ENCODE measurements around the gene GGN.
"Not testable (repeated sequence)": the region's sequence is repeated elsewhere in the genome, so short reads cannot be mapped to it uniquely, and the experiment has no call there.

Gene GGN, protein sequence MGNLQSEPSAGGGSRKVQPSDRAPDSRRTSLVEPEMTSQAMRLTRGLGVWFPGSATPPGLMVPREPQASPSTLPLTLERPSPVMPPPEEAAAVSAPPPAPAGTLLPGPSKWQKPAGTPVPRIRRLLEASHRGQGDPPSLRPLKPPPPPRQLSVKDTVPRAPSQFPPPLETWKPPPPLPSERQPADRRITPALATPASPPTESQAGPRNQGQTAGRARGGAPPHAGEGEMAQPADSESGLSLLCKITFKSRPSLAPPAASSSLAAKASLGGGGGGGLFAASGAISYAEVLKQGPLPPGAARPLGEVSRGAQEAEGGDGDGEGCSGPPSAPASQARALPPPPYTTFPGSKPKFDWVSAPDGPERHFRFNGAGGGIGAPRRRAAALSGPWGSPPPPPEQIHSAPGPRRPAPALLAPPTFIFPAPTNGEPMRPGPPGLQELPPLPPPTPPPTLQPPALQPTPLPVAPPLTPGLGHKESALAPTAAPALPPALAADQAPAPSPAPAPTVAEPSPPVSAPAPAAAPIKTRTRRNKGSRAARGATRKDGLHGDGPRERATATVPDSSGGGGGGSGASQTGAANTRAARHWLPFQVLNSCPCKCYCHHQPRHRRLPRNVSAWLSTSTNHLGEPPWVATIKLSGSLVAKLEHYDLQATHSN

DNA sequence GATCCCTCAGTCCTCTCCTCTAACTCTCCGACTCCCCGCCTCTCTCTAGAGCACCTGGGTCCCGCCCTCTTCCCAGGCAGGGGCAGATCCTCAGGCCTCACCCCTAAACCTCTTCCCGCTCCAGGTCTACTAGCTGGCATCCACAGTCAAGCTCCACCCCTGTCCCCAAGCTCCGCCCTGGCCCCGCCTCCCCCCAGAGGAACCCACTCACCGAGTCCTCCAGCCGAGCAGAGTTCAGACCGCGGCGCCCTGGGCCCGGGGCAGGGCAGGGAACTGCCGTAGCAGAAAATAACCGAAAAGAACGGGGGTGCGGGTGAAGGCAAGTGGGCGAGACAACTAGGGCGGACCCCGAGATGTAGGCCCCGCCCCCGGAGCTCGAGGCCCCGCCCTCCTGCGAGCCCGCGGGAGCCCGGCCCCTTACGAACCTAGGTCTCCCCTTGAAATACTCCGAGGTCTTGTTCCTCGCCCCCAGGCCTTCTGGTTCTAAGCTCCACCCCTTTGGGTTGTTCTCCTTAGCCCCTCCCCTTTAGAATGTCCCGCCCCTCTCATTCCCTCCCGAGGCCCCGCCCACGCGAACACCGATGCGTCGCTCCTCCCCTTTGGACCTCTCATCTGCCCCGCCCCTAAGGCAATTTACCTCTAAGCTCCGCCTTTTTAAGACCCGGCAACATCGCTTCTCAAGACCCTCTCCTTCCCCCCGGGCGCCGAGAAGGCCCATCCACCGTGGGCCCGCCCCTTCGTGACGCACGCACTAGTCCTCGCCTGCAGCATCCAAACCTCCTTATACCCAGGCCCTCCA lies at the start of gene GGN:
GGN (minus strand) TSS at position 485 of the 799 bp plus-strand sequence. CDS start 773 bp downstream, outside the sequence.
- peak; percentile 94 for DNase-seq

DNA sequence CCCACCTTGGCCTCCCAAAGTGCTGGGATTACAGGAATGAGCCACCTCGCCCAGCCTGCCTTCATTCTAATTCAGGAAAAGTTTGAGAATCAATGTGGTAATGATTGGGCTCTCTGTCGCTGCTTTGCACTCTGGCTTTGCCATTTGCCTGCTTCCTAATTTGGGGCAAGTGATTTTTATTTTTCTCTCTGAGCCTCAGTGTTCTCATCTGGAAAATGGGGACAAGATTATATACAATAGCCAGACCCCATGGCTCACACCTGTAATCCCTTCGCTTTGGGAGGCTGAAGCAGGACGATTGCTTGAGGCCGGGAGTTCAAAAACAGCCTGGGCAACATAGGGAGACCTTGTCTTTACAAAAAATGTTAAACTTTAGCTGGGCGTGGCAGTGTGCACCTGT lies 49.5 kb upstream of the GGN start:
- no peak for DNase-seq

DNA sequence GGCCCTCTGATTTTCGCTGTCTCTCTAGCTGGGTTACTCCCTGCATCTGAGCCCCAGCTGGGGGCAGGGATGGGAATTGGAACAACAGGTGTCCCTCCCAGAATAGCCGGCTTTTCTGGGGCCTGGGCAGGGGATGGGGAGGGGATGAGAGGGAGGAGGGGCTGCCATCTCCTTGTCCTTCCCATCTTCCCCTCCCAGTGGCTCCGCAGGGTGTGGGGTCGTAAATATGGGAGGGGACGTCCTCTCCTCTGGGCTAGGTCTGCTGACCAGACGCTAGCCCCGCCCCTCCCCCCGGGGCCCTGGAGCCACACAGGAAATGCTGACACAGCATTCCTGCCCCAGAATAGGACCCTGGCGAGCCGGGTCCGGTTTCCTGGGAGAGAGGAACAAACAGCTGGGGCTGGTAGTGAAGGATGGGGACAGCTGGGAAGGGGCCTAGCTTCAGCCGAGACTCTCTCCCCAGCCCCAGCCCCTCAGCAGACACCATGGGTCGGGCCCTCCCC lies 46.8 kb upstream of the GGN start:
- no peak for DNase-seq

DNA sequence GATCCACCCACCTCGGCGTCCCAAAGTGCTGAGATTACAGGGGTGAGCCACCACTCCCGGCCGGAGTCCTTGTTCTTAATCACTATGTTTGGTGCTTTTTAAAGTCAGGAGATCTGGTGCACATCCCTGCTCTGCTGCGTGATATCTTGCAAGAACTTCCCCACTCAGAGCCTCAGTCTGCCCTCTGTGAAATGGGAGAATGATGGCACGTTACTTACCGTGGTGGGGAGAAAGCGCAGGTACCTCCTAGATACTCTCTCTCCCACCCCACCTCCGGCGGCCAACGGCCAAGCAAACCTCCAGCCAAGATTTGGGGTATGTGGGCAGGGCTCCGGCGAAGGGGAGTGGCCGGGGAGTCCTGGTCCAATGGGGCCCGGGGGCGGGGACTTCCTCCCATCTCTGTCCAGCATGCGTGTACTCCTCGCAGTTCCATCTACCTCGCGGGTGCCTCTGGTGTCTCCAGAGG lies 45.5 kb upstream of the GGN start, which contains the start of gene RYR1:
RYR1 (plus strand) TSS at position 424 of the 466 bp plus-strand sequence. CDS start 139 bp downstream, outside the sequence.
- DNase-seq: no peak

DNA sequence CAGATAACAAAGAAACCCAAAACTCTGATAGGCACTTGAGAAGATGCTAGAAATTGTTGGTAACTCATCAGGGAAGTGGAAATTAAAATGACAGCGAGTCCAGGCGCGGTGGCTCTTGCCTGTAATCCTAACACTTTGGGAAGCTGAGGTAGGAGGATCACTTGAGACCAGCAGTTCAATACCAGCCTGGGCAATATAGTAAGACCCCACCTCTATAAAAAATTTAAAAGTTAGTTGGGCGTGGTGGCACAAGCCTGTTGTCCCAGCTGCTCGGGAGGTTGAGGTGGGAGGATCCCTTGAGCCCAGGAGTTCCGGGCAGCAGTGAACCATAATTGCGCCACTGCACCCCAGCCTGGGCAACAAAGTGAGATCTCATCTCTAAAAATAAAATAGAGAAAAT lies 43.1 kb upstream of the GGN start:
- DNase-seq: no peak

DNA sequence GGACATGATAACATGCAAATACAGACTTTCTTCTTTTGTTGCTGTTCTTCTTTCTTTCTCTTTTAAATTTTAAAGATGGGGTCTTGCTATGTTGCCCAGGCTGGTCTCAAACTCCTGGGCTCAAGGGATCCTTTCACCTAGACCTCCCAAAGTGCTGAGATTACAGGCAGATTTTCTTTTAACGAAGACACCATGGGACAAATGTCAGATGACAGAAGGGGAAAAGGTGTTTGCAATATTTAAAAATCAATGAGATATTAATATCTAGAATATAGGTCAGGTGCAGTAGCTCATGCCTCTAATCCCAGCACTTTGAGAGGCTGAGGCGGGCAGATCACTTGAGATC lies 42.0 kb upstream of the GGN start:
- no peak for DNase-seq

DNA sequence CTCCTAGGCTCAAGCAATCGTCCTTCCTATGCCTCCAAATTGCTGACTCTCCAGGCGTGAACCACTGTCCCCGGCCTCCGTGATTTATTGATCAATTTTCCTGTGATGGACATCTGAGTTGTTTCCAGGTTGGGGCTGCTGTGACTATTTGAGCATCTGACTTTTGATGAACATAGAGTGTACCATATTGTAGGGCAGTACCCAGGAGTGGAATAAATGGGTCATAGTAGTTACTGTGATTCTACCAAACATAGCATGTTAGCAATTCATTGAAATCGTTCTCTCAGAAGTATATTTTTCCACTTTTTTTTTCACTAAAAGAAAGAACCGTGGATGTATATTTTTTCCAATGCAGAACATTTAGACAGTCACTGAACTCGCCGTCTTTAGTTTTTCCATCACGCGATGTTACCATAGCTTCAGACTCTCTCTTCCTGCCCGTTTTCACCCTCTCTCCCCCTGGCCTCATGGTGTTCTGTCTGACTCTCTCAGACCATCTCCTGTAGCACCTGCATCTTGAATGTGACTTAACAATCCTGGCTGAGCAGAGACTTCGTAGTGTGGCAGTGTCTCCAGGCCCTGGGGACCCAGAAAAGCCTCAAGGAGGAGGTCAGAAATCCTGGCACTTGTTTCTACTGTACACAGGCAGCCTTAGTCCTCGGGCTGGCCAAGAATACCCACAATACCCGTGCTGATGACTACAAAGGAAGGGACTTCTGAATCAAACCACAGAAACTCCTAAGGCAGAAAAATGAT lies 41.4 kb upstream of the GGN start:
- DNase-seq: no peak

DNA sequence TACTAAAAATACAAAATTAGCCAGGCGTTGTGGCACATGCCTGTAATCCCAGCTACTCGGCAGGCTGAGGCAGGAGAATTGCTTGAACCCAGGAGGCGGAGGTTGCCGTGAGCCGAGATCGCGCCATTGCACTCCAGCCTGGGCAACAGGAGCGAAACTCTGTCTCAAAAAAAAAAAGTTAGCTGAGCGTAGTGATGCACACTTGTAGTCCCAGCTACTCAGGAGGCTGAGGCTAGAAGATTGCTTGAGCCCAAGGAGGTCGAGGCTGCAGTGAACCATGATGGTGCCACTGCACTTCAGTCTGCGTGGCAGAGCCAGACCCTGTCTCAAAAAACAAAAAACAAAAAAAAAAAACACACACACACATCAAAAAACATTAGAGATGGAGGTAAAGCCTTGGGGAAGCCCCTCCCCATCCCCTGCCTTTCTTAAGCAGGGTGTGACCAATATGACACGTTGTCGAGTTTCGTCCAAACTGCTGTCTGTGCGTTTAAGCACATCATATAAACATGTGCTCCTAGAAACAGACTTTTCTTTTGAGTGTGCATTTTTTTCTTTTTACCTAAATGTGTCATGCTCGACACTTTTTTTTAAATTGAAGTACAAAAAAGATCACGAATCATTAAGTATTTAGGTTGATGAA lies 39.3 kb upstream of the GGN start:
- DNase-seq: not testable (repeated sequence)

DNA sequence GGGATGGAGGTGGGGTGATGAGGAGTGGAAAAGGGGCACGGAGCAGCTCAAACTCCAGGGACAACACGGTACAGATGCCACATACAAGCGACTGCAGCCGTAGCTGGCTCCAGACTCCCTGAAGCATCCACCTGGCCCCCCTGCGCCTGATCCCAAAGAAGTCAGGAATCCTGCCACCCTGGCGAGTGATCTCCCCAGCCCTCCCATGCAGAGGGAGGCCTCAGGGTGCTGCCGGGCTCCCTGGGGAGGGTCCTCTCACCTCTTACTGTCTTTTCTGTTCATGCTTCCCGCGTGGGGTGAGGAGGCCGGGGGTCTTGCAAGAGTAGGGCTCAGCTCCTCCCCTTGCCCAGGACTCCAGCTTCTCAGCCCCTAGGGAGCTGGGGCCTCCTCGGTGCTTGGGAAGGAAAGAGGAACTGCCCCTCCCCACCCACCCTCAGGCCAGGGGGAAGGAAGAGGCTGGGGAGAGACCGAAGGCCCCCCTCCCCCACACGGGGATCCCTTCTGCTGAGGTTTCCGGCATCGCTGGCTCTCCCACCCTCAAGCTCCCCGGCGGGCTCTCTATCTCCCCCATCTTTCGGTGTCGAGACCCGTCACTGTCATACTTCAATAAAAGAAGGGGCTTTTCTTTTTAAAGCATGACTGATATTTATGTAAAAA lies 38.1 kb upstream of the GGN start, which contains the start of gene RASGRP4:
RASGRP4 (minus strand) TSS at position 410 of the 657 bp plus-strand sequence; CDS start at position 282, 128 bp downstream.
- no peak for DNase-seq

DNA sequence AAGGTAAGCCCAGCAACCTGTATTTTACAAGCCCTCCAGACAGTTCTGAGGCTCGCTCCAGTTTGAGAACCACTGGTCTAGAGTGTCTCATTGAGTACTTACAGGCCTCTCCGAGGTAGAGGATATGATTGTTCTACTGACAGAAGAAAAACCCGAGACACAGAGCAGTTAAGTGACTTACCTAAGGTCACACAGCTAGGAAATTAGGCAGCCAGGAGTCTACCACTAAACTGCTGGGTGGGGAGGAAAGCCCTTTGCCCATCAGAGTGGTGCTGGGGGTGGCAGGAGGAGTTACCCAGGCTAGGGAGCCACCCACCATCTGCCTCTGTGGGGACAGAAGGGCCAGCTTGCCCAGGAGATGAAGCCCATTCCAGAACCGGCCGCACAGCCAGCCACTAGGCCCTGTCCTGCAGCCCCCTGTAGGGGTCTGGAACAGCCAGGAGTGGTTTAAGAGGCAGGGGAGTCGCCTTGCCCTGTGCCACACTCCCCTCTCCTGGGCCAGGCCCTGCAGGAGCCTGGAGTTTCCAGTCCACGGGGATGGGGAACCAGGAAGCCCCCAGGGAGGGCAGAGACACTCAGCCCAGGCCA lies 37.5 kb upstream of the GGN start:
- DNase-seq: no peak

DNA sequence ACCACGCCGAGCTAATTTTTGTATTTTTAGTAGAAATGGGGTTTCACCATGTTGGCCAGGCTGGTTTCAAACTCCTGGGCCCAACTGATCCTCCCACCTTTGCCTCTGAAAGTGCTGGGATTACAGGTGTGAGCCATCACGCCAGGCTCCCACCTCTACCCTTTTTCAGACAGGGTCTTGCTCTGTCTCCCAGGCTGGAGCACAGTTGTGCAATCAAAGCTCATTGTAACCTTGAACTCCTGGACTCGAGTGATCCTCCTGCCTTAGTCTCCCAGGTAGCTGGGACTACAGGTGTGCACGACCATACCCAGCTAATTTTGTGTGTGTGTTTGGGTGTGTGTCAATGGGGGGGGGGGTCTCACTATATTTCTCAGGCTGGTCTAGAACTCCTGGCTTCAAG lies 36.4 kb upstream of the GGN start:
- no peak for DNase-seq

DNA sequence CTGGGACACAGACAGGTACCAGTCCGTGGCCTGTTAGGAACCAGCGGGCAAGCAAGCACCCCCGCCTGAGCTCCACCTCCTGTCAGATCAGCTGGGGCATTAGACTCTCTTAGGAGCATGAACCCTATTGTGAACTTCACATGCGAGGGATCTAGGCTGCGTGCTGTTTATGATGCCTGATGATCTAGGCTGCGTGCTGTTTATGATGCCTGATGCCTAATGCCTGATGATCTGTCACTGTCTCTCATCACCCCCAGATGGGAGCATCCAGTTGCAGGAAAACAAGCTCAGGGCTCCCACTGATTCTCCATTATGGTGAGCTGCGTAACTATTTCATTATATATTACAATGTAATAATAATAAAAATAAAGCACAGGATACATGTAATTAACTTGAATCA lies 34.6 kb upstream of the GGN start:
- no peak for DNase-seq

DNA sequence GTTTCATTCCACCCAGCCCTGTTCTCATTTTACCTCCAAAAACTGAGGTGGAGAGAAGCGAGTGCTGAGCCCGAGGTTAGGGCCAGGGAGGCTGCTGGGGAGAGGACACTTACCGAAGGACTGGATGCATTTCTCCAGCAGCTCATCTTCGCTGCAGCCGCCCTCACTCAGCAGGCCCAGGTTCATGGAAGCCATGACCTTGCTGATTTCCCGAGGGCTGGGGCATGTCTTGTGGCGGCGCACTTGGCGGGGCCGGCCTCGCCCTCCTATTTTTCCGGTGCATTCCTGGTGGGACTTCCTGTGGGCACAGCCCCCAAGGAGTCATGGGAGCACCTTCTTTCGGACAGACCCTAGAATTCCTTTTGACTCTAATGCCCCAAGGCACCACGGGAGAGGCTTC lies 34.0 kb upstream of the GGN start:
- DNase-seq: no peak

DNA sequence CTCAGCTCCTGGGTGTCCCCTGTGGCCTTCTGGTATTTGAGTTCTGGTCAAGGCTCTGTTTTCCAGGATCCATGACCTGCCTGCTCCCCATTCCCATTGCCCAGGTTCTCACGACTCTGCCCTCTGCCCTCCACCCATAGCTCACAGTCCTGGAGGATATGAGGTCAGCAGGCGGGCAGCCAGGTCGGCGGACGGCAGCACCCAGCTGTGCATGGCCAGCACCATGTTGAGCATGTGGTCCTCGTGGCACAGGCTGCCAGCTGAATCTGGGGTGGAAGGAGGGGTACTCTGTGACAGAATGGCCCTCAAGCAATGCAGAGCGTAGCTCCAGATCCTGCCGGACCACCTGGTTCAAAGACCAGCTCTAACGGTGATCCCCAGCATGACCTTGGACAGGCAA lies 33.1 kb upstream of the GGN start:
- DNase-seq: no peak

DNA sequence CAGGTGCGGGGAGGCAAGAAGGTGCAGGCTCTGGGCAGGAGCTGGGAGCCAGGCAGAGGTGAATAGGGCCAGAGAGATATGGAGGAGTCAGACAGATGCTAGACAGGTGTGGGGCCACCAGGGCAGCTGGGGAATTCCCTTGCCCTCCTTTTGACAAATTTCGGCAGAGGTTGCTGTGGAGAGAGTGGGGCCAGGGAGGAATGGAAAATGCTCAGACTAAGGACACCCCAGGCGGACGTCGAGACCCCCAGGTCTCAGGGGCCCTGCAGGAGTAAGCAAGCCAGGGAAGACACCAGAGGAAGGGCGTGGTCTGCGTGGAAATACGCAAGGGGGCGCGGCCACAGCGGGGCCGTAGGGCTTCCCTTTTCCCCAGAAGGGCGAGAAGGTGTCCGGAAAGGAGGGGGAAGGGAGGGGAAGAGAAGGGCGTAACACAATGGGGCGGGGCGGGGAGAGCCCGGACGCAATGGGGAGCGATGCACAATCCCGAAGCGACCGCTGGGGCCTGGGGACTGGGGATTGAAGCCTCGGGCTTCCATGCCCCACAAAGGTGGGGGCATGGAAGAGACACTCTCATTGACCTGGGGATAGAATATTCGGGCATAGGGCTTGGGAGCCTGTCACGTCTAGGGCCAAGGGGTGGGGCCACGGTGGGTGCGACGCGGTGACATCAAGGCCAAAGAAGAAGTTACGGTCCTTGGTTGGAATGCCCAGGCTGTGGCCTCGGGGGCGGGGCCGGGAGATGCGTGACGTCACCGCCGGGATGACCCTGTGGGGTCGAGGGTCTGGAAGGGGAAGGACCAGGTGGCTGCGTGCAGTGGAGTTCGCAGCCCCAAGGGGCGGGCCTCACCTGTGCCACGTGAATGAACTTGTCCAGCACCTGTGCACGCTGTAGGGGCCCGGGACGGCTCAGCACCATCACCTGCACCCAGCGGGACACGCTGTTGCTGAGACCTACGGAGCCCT lies 30.0 kb upstream of the GGN start:
- DNase-seq: peak; percentile 50

DNA sequence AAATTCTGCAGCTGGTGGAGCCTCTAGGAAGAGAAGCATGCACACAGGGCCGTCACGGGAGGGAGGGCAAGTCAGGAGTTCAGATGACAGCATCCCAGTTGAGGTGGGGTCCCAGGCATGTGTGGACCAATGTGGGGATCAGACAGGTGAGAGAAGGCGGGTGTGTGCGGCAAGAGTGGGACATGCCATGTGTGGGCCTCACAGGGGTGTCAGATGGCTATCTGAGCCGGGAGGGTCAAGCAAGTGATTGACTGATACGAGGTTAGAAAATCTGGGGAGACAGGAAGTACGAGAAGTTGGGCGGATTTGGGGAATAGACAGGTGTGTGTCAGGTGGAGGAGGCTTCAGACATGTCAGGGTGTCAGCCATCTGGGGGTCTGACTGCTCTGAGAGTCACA lies 29.3 kb upstream of the GGN start:
- DNase-seq: no peak

DNA sequence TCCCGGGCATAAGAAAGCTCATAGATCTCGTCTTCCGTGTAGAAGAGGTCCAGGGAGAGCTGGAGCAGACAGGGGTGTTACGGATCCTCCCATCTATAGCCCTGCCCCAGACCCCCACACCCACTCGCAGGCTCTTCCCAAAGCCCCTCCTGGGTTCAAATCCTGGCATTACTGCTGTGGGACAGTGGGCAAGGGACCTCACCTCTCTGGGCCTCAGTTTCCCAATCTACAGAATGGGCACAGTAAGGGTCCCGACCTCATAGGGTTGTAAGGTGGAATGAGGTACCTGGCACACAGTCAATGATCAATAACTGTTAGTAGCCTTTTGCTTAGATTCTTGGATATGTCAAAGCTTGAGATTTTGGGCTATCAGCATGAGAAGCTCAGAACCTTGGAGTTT lies 25.6 kb upstream of the GGN start:
- DNase-seq: no peak

DNA sequence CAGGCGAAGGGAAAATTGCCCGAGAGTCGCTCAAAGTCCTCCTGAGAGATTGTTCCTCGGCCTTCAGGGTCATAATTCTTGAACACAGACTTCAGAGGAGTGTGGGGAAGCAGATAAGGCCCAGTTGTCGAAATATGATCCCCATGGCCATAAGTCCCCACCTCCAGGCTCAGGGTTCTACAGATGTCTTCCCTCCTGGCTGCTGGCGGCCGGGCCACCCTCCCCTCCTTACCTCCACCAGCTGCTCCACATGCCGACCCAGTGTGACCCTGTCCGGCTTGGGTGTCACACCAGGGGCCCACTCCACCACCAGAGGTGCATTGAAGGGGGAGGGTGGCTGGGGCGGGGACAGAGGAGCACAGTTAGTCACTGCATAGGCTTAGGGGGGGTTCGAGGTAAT lies 25.1 kb upstream of the GGN start:
- DNase-seq: no peak

DNA sequence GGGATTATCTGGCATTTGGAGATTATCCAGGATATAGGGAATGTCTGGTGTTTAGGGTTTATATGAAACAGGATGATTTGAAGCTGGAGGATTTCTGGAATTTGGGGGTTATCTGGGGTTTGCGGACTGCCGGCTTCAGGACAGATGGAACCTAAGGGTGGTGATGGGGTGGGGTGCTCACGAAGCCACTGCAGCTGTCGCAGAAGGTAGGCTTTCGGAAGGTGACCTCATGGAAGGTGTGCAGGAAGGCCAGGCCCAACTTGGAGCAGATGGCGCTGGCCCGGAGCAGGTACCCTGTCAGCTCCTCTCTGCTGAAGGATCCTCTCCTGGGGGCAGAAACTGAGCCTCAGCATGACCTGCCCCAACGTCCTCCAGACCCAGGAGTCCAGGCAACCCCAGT lies 24.7 kb upstream of the GGN start:
- DNase-seq: no peak

DNA sequence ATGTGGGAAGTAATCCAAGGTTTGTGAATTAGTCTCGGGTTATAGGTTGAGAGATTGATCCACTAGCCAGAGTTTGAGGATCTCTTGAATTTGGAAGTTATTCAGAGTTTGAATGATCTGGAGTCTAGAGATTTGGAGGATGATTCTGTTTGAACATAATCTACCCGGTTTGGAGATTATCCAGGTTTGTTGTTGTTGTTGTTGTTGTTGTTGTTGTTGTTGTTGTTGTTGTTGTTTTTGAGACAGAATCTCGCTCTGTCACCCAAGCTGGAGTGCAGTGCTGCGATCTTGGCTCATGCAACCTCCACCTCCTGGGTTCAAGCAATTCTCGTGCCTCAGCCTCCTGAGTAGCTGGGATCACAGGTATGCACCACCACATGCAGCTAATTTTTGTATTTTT lies 24.1 kb upstream of the GGN start:
- not testable (repeated sequence) for DNase-seq
